GM10847 (cell line): ENCODE measurements around the gene GABBR2.

Experiments used
- POLR2A ChIP-seq: IDR thresholded peaks from 2 replicates; pipeline ENCODE4 v1.6.1; 2011; ENCODE audit not compliant: insufficient read length; ENCODE audit errors: extremely low read depth

Gene GABBR2

DNA sequence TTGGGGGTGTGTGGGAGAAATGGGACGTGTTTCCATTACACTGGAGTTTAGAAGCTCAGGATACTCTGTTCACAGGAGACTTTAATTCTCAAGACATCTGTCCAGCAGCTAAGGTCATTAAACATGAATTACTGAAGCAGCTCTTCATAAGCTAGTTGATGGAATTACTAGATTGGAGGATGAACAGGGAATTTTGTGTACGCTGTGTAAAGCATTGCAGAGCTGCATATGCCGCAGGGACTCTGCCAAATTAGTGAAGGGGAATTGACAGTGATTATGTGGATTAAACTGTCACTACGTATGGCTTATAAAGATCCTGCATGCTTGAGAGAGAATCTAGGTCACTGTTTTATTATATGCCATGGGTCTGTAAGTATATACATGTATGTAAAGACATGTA is 275.8 kb downstream of the GABBR2 start:
- TF ChIP-seq POLR2A, result no peak

DNA sequence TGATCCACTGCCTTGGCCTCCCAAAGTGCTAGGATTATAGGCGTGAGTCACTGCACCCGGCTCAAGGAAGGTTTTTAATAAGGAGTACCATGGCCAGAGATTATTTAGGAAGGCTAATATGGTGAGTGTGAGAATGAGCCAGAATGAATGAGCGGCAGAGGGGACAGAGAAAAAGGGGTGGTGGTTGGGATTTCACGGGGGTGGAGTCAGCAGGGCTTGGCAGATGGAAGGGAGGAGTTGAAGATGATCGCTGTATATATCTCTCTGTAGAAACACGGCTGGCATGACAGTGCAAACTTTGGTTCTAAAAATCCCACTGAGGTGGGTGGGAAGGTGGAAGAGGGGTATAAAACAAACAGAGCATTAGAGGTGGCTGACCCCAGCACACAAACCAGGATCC is 276.6 kb downstream of the GABBR2 start:
- TF ChIP-seq POLR2A, result no peak

DNA sequence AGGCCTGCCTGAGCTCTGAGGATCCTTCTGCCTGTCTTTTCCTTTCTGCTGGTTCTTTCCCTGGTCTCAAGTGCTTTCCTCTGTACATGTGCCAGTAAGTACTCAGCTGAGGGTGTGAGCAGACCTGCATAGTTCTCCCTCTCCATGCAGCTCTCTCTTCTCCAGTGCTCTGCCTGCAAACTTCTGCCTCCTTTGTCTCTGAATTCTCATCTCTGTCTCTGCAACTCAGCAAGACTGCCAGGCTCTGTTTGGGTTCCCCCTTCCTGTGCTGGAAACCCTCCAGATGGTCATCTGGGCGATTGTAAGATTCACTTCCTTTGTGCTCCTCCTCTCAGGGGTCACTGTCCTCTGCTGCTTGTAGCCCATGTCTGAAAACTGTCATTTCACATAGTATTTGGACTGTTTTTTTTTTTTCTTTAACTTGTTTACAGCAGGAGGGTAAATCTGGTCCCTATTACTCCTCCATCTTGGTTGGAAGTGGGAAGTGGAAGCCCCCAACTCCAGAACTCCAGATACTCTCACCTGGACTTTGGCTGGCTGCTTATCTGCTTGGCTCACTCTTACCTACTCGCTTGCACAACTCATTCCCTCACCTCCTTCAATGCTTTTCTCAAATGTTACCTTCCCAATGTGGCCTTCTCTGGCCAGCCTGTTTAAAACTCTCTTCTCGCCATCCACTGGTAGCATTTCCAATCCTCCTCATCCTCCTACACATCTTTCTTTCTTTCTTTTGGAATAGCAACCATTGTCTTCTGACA is 278.0 kb downstream of the GABBR2 start:
- no peak for TF ChIP-seq POLR2A

DNA sequence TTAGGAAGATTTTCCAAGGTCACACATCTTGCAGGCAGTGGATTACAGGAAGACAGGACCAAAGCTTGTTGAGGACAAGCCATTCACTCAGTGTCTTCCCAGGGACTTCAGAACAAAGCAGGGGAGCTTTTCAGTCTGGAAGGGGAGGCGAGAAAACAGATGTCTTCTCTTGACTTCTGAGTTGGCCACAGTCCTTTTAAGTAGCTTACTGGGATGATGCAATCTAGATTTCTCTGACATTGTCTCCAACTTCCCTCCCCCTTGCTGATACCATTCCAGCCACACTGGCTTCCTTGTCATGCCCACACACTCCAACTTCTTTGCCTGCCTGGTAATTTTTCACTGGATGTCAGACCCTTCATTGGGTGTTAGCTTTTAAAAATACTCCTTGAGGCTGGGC is 279.1 kb downstream of the GABBR2 start:
- TF ChIP-seq POLR2A, result no peak

DNA sequence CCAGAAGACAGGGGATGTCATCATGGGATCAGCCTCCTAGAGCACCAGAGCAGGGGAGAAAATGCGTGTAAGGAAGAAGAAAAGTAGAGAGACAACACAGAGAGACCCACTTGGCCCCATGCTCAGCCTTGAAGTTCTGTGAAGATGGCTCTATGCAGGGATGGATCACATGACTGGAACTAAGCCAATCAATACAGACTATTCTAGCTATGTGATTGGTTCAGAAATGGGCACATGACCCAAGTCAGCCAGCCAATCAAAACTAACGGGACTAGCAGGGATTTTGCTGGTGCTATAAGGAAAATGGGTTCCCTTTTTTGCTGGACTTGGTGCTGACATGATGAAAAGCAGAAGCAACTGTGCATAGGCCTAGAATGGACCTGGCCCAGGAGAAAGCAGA is 280.3 kb downstream of the GABBR2 start:
- TF ChIP-seq POLR2A, result no peak

DNA sequence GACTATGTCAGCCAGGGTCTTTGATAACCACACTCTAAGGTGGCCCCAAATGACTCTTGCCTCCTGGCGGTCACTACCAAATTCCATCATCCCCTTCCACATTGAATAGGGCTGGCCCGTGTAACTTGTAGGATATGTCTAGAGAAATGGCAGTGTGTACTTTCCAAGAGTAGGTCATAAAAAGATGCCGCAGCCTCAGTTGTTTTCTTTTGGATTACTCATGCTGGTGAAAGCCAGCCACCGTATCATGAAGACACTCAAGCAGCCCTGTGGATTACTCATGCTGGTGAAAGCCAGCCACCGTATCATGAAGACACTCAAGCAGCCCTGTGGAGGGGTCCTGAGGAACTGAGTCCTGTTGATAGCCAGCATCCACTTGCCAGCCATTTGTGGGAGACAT is 281.2 kb downstream of the GABBR2 start:
- no peak for TF ChIP-seq POLR2A

DNA sequence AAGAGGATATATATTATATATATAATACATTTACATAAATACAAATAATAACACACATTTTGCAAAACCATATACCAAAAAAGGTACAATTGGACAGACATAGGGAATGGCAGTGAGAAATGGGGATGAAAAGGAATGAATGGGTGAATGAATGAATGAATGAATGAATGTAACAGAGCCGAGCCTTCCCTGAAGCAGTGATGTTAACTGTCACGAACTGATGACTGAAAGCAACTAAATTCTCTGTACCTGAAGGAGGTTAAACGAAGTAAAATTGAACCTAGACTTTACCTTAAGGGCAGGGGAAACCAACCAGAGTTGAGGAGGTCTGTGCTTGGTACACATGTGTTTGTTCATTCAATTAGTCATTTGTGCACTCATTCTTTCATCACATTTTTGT is 283.7 kb downstream of the GABBR2 start:
- no peak for TF ChIP-seq POLR2A

DNA sequence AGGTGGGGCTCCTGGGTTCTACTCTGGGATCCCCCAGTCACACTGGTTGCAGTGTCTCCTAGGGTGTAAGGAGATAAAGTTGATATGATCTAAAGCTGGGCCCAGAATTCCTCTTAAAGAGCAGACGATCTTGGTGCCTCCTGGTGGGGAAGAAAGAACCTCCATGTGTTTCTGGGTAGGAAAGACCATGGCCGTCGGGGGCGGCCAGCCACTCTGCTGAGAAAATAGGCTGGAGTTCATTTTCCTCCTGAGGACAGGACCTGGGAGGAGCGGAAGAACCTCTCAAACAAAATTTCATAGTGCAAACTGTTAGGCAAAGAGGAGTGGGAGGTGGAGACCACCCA is 289.5 kb downstream of the GABBR2 start:
- TF ChIP-seq POLR2A, result no peak

DNA sequence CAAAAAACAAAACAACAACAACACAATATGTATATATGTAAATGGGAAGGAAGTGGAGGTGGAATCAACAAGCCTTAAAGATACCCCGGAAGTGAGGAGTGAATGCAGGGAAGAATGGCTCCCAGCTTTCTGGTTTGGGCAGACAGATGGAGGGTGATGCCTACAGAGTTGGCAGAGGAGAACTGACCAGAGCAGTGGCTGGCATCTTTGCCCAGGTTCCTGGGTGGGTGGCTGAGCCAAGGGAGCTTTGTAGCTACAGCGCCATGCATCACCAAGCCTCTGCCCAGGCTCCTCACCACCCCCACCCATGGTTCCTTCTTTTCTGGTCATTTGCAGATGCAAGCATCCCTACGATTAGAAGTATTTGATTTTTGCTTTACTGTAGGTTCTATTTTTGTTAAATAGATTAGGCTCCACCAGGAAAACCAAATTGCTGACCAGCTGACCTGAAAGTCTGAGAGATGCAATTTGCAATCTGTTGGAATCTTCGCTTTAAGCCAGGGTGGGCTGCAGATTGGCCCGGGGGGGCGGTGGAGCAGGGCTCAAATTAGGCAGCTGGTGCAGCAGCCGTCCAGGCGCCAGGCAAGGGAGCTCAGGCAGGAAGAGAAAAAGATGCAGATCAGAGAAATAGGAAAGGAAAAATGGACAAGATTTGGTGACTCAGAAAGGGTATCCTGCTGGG is 290.0 kb downstream of the GABBR2 start:
- TF ChIP-seq POLR2A, result no peak

DNA sequence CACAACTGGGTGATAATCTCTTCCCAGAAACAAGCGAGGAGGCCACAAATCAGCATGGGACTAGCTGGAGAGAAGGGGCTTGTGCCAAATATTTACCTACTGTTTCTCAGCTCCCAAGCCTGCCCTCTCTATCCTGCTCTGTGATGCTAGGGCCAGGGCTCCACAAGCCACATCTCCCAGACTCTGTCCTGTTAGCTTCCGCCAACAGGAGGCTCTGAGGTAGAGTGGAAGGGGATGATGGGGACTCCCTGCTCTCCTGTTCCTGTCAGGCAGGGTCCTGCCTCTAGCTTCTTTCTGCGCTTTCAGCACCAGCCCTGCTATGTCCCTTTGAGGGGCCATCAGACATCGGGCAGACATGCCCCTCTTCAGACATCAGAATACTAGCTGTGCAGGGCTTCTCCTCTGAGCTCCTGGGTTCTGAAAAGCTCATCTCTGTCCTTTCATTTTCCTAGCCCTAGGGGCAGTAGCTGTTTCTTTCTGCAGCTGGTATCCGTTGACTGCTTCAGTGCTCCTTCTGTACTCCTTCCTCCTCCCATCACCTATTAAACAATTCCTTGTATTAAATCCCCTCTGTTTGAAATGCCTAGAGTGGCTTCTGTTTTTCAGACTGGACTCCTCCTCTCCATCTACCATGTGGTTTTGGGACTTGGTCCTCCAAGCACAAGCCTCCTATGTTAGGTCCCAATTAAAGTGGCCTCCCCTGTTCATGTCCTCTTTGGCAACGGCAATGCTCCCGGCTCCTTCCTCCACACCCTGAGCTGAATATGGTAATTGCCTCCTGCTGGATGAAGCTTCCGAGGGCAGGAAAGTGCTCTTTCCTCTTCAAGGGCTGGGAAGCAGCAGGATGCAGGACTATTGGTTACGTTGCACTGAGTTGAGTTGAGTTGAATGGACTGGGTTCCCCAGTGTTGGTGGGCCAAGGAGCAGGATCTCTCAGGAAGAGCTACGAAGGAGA is 292.2 kb downstream of the GABBR2 start:
- TF ChIP-seq POLR2A, result no peak

DNA sequence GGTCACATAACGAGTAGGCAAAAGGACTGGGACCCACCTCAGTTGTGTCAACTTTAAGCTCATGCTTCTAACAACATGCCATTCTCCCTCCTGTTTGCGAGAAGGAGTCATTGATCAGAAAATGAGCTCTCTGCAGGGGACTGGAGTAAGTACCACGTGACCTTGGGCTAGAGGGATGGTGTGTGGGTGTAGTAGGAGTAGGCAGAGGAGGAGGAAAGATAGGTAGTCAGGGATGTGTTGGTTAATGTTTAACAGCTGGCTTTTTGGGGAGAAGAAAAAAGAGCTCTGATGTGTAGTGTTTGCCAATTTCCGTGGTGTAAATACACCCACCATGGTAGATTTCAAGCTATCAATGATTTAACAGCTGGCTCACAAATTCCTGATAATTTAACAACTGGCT is 293.0 kb downstream of the GABBR2 start:
- no peak for TF ChIP-seq POLR2A

DNA sequence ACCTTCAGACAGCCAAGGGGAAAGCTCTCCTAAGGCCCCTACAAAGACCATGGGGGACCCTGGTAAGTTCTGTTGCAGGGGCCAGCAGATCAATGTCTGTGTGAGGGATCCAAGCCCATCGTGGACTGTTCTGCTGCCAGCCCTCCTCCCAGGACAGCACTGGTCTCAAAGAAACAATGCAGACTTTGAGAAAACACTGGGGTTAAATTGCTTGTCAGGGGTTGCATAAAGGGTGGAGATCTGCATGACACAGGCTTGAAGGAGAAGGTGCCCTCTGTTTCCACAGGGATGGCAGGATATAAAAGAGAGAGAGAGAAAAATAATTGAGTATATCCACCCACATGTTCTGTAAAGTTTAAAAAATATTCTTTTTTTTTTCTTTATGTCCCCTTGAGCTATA is 295.7 kb downstream of the GABBR2 start:
- no peak for TF ChIP-seq POLR2A

DNA sequence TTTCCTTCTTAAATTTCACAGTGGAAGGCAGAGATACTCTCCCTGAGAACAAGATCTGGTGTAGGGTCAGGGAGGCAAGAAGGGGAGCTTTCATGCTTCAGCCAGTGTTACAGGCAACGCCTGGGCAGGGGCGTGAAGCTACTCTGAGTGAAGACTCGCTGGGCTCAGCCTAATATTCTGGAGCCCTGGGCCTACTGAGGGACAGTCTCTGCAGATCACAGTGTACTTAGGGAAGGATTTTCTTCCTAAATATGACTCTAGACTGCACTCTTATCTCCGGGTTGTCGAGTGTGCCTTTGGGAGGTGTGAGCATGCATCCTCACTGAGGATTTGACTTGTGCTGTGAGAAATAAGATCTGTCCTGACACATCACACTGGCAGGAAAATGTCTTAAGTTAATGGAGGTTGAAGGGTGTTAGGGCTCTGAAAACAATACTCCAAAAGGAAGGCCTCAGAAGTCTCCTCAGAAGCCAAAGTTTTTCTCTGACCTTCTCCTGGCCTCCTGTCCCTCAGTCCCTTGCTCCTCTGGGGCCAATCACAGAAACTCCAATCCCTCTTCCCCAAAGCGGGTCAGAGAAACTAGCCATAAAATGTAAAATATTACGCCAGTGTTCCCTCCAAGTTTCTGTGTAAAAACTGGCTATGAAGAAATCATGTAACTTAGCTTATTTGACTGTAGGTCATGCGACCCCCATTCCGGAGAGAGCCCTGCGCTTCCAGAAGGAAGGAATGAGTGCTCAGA is 296.5 kb downstream of the GABBR2 start:
- TF ChIP-seq POLR2A, result no peak

DNA sequence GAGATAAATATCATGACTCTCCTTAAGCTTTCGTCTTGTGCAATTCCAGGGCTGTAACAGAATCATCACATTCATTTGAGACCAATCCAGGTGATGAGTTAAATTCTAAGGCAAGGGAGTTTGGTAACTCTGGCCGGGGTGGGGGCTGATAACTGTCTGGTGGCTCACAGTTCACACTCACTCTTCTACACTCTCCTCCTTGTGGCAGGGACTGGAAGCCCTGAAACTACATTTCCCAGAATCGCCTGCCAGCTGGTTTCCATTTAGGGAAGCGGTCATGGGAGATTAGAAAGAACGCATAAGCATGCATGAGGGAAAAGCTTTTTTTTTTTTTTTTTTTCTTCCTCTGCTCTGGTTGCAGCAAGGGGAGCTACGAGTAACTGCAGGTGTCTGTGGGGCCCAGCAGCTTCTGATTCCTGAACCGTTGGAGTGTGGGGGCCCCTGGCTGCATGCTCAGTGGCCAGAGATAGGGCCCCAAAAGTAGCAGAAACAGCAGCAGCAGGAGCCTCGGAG is 298.5 kb downstream of the GABBR2 start:
- no peak for TF ChIP-seq POLR2A

DNA sequence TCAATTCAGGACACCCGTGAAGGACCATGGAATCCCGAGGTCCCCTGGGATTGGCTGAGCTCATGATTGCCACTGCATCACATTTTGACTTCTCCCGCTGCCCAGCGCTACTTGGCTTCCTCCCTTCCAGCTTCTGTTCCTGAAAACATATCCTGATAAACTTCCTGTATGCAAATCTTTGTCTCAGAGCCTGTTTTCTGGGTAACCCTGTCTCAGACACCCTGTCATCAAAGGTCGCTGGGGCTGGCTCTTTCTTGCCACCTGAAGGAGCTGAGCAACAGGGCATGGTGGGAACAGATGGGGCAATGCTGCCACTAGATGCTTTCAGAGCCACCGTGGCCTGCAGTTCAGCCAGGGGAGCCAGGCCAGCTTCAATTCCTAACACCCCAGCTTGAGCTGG is 299.0 kb downstream of the GABBR2 start:
- no peak for TF ChIP-seq POLR2A
